H1 (cell line): ENCODE results near the gene H2AZ2. TPM values are rescaled to one million over a fixed set of nuclear protein-coding genes. Genes with fewer than 3 reads are reported as not detected.

Source experiments
- CTCF ChIA-PET: fragments of 300-600 bp; sonication (Branson Sonifier 250); formaldehyde crosslinking; loops from one replicate; lab custom pipeline; 2021; ENCODE audit not compliant: partially characterized antibody; lab: Charles Lee
- POLR2A ChIA-PET: fragments of 300-600 bp; sonication (Branson Sonifier 250); formaldehyde crosslinking; loops from one replicate; lab custom pipeline; 2021; ENCODE audit warnings: inconsistent platforms; ENCODE audit not compliant: partially characterized antibody; lab: Charles Lee
- DNase-seq, 2 experiments: peaks; one replicate each; pipeline versions ENCODE4 v3.0.0 to v3.0.0-alpha.2; 2010 to 2022; ENCODE audit warnings: low spot score in 2 of 2, low read depth in 1 of 2, mixed read lengths in 1 of 2
- FAIRE-seq: peaks from 2 replicates; lab custom pipeline; 2011; peaks lifted over from hg19 to GRCh38; lab: Jason Lieb, UNC
- H2AFZ ChIP-seq: 2 replicates; pipeline ENCODE4 v1.8.1; 2012; ENCODE audit warnings: low read length, inconsistent platforms
- H2AK5ac ChIP-seq: 2 replicates; pipeline ENCODE4 v1.6.1; 2013; ENCODE audit warnings: low read depth, low read length
- H2BK120ac ChIP-seq: replicated peaks from 2 replicates; pipeline ENCODE3; 2013; ENCODE audit warnings: low read depth, low read length, inconsistent platforms
- H2BK12ac ChIP-seq: 2 replicates; pipeline ENCODE4 v1.6.1; 2013; ENCODE audit warnings: low read depth, low read length
- H2BK15ac ChIP-seq: 2 replicates; pipeline ENCODE4 v1.6.1; 2013; ENCODE audit warnings: low read length
- H2BK20ac ChIP-seq: 2 replicates; pipeline ENCODE4 v1.6.1; 2013; ENCODE audit warnings: low read length
- H2BK5ac ChIP-seq: 2 replicates; pipeline ENCODE4 v1.6.1; 2013; ENCODE audit warnings: low read depth, low read length
- H3K14ac ChIP-seq: 2 replicates; pipeline ENCODE4 v1.6.1; 2013; ENCODE audit warnings: inconsistent platforms; ENCODE audit not compliant: insufficient read length
- H3K18ac ChIP-seq: 2 replicates; pipeline ENCODE4 v1.6.1; 2013; ENCODE audit warnings: low read length; ENCODE audit errors: extremely low read depth
- H3K23ac ChIP-seq: 2 replicates; pipeline ENCODE4 v1.6.1; 2013; ENCODE audit warnings: inconsistent platforms; ENCODE audit not compliant: insufficient read length
- H3K23me2 ChIP-seq: 2 replicates; pipeline ENCODE4 v1.6.1; 2013; ENCODE audit warnings: low read depth, low read length
- H3K27ac ChIP-seq: 2 replicates; pipeline ENCODE4 v1.6.1; 2011; ENCODE audit warnings: low read depth, low read length, inconsistent platforms
- H3K27me3 ChIP-seq, 4 experiments: replicated peaks in 1 of 4; 1 replicate in 1 of 4; 2 replicates in 3 of 4; pipeline versions ENCODE4 v1.6.1 to v1.8.1; 2011 to 2013; ENCODE audit warnings: low read length in 3 of 4, mild to moderate bottlenecking in 3 of 4, inconsistent platforms in 2 of 4, mixed read lengths in 2 of 4, moderate library complexity in 1 of 4; ENCODE audit not compliant: control insufficient read depth in 3 of 4, insufficient read depth in 3 of 4; ENCODE audit errors: extremely low read depth in 1 of 4
- H3K36me3 ChIP-seq, 4 experiments: 2 replicates each; pipeline versions ENCODE4 v1.6.1 to v1.8.1; 2011 to 2013; ENCODE audit warnings: mild to moderate bottlenecking in 4 of 4, low read length in 3 of 4, moderate library complexity in 2 of 4, control low read depth in 1 of 4, inconsistent platforms in 1 of 4; ENCODE audit not compliant: insufficient read depth in 4 of 4, control insufficient read depth in 2 of 4
- H3K4ac ChIP-seq: replicated peaks from 2 replicates; pipeline ENCODE3; 2013; ENCODE audit warnings: low read length, low read depth, mixed read lengths, inconsistent platforms; ENCODE audit not compliant: insufficient read length
- H3K4me1 ChIP-seq, 4 experiments: replicated peaks in 1 of 4; 1 replicate in 1 of 4; 2 replicates in 3 of 4; pipeline versions ENCODE4 v1.6.1 to v1.8.1; 2011 to 2013; ENCODE audit warnings: low read length in 3 of 4, inconsistent platforms in 2 of 4, mixed read lengths in 1 of 4; ENCODE audit not compliant: insufficient read depth in 4 of 4, control insufficient read depth in 3 of 4
- H3K4me2 ChIP-seq, 2 experiments: 2 replicates each; pipeline versions ENCODE4 v1.6.1 to v1.8.1; 2011 to 2013; ENCODE audit warnings: low read depth in 2 of 2, low read length in 2 of 2, control low read depth in 1 of 2, inconsistent platforms in 1 of 2, mild to moderate bottlenecking in 1 of 2; ENCODE audit not compliant: insufficient read depth in 1 of 2
- H3K4me3 ChIP-seq, 4 experiments: fragments of 200-600, 300-600 bp in 1 of 4; sonication (generic), shearing (Covaris generic), sonication (Bioruptor Twin) in 1 of 4; 2 replicates each; pipeline versions ENCODE4 v1.5.1 to v1.8.1; 2011 to 2016; ENCODE audit warnings: low read length in 4 of 4, low read depth in 3 of 4, control low read depth in 2 of 4, inconsistent platforms in 2 of 4, mild to moderate bottlenecking in 2 of 4, mixed read lengths in 1 of 4, moderate library complexity in 1 of 4; ENCODE audit not compliant: insufficient read depth in 2 of 4; ENCODE audit errors: extremely low read depth in 1 of 4
- H3K56ac ChIP-seq: replicated peaks from 2 replicates; pipeline ENCODE3; 2013; ENCODE audit warnings: low read depth, mild to moderate bottlenecking, mixed read lengths, low read length, inconsistent platforms; ENCODE audit not compliant: insufficient read length
- H3K79me1 ChIP-seq: 2 replicates; pipeline ENCODE4 v1.6.1; 2013; ENCODE audit warnings: low read depth, low read length, control low read depth
- H3K79me2 ChIP-seq, 2 experiments: 2 replicates each; pipeline versions ENCODE4 v1.6.1 to v1.8.1; 2012 to 2013; ENCODE audit warnings: low read length in 2 of 2, mild to moderate bottlenecking in 2 of 2, inconsistent platforms in 1 of 2; ENCODE audit not compliant: insufficient read depth in 2 of 2, control insufficient read depth in 1 of 2
- H3K9ac ChIP-seq, 4 experiments: replicated peaks in 1 of 4; 1 replicate in 1 of 4; 2 replicates in 3 of 4; pipeline versions ENCODE4 v1.6.1 to v1.8.1; 2011 to 2013; ENCODE audit warnings: low read depth in 3 of 4, low read length in 3 of 4, control low read depth in 2 of 4, mild to moderate bottlenecking in 2 of 4, moderate library complexity in 2 of 4, inconsistent platforms in 1 of 4; ENCODE audit errors: extremely low read depth in 1 of 4
- H3K9me3 ChIP-seq, 2 experiments: 2 replicates each; pipeline versions ENCODE4 v1.6.1 to v1.8.1; 2012 to 2013; ENCODE audit warnings: mild to moderate bottlenecking in 2 of 2, moderate library complexity in 2 of 2, control low read depth in 1 of 2, inconsistent platforms in 1 of 2, low read depth in 1 of 2, low read length in 1 of 2, mixed read lengths in 1 of 2; ENCODE audit not compliant: insufficient read depth in 2 of 2
- H4K20me1 ChIP-seq, 2 experiments: replicated peaks in 1 of 2; 2 replicates each; pipeline versions ENCODE3 to v1.8.1; 2011 to 2013; ENCODE audit warnings: inconsistent platforms in 2 of 2, low read length in 2 of 2, mild to moderate bottlenecking in 1 of 2; ENCODE audit not compliant: insufficient read depth in 2 of 2, control insufficient read depth in 1 of 2
- H4K5ac ChIP-seq: 2 replicates; pipeline ENCODE4 v1.6.1; 2013; ENCODE audit warnings: low read length, low read depth, mixed read lengths, inconsistent platforms; ENCODE audit not compliant: insufficient read length
- H4K8ac ChIP-seq: 2 replicates; pipeline ENCODE4 v1.8.0; 2013; ENCODE audit warnings: mild to moderate bottlenecking, moderate library complexity, low read length, inconsistent platforms; ENCODE audit not compliant: insufficient read depth; ENCODE audit errors: extremely low read depth
- H4K91ac ChIP-seq: replicated peaks from 2 replicates; pipeline ENCODE3; 2013; ENCODE audit warnings: low read length, mixed read lengths, inconsistent platforms; ENCODE audit not compliant: insufficient read length
- BRCA1 ChIP-seq: IDR thresholded peaks from 2 replicates; pipeline ENCODE4 v1.6.1; 2012; ENCODE audit warnings: low read depth, low read length, improper control_type of control experiment
- CHD2 ChIP-seq: IDR thresholded peaks from 2 replicates; pipeline ENCODE4 v1.6.1; 2012; ENCODE audit warnings: low read length, improper control_type of control experiment
- CREB1 ChIP-seq: IDR thresholded peaks from 2 replicates; pipeline ENCODE4 v1.6.1; 2012; ENCODE audit warnings: inconsistent platforms
- CTBP2 ChIP-seq: IDR thresholded peaks from 2 replicates; pipeline ENCODE4 v1.7.0; 2011; ENCODE audit warnings: borderline replicate concordance, mild to moderate bottlenecking, moderate library complexity, mixed read lengths, low read length; ENCODE audit not compliant: insufficient read depth, insufficient read length
- POLR2AphosphoS5 ChIP-seq: IDR thresholded peaks from 2 replicates; pipeline ENCODE4 v1.6.1; 2011; ENCODE audit warnings: low read depth, low read length
- RBBP5 ChIP-seq: IDR thresholded peaks from 2 replicates; pipeline ENCODE4 v1.7.1; 2012; ENCODE audit warnings: low read depth, mild to moderate bottlenecking, inconsistent platforms, low read length, moderate library complexity, borderline replicate concordance
- TAF1 ChIP-seq: IDR thresholded peaks from 2 replicates; pipeline ENCODE4 v1.6.1; 2011; ENCODE audit warnings: mild to moderate bottlenecking, low read depth, low read length
- WGBS, 2 experiments: shearing (Covaris generic) in 1 of 2; methylation state at CpG; one replicate each; pipeline versions ENCODE4 v1.1.6 to v1.1.7; 2013 to 2015; ENCODE audit warnings: low lambda C conversion rate in 2 of 2, mixed read lengths in 2 of 2, inconsistent platforms in 1 of 2, low coverage in 1 of 2, missing lambda C conversion rate in 1 of 2; ENCODE audit not compliant: insufficient replicate concordance in 2 of 2, insufficient coverage in 1 of 2, insufficient read length in 1 of 2; ENCODE audit errors: extremely low coverage in 1 of 2, missing lambda C conversion rate in 1 of 2; 5-methylcytosine and 5-hydroxymethylcytosine counted together
- polyA plus RNA-seq, 7 experiments: library from polyadenylated mRNA; depleted of rRNA in 3 of 7; stranded (reverse) in 5 of 7; unstranded in 2 of 7; fragments of >200 nt in 5 of 7; fragments of 200-250 nt in 2 of 7; gene quantifications; 1 replicate in 5 of 7; 2 replicates in 1 of 7; 4 replicates in 1 of 7; pipeline versions ENCODE4 v1.2.1 to v1.2.3, GENCODE V29; 2011 to 2013; ENCODE audit warnings: missing spikeins in 2 of 7, mixed read lengths in 2 of 7
- total RNA-seq: library from RNA; stranded (reverse); fragmentation: NEBNext Ultra II Directional; extraction: Animal tissue kit (Norgen Biotek cat#: 25700); gene quantifications from 2 replicates; pipeline ENCODE4 v1.2.1, GENCODE V29; 2021

Gene H2AZ2
- total and polyA plus RNA-seq, 2 of the 8 experiments (the other 6 are each of a cell fraction or from before 2014, with no cell fraction given): 168 to 187 TPM

GRCh38 chr7:44882899-44883298, 35.0 kb upstream of the H2AZ2 start:
- Histone ChIP-seq H3K79me1 (peaks cover 9% of the 10 kb centered on the region; the same call in 1 of the 2 replicates), H3K4me1 (peaks cover 1 to 11% (median 5%) of the 10 kb centered on the region in 4 experiments; a peak in 5 of 7 replicates), H3K27me3 (no peaks in the 10 kb centered on the region), H2BK120ac (no peak overlapping the region), H2BK5ac (no peak overlapping the region), H3K36me3 (peaks cover 0 to 21% (median 2%) of the 10 kb centered on the region in 4 experiments; a peak in 3 of 8 replicates), H2AFZ (no peak overlapping the region), H3K18ac (no peak overlapping the region), H4K8ac (no peak overlapping the region), H3K9me3 (no peaks in the 10 kb centered on the region), H3K23me2 (peaks cover 5% of the 10 kb centered on the region; the same call in 1 of the 2 replicates), H4K91ac (no peak overlapping the region), H3K27ac (no peak overlapping the region), H3K23ac (no peak overlapping the region), H2BK15ac (no peak overlapping the region), H3K56ac (no peak overlapping the region), H4K5ac (no peak overlapping the region), H2BK12ac (no peak overlapping the region), H3K4me2 (peak overlapping the region; percentile 55 to 91; a peak in 2 of 4 replicates), H3K79me2 (peaks cover 15 to 54% of the 10 kb centered on the region in 2 experiments), H3K9ac (no peak overlapping the region; a peak in 1 of 7 replicates), H4K20me1 (peaks cover 2 to 11% of the 10 kb centered on the region in 2 experiments), H3K14ac (no peak overlapping the region), H2BK20ac (no peak overlapping the region), H3K4me3 (peak overlapping the region in 1 of 4 experiments; percentile 84; a peak in 2 of 8 replicates), H3K4ac (no peak overlapping the region), H2AK5ac (no peak overlapping the region)
- TF ChIP-seq CREB1 (no peak), TAF1 (no peak), CHD2 (no peak), RBBP5 (no peak), BRCA1 (no peak), CTBP2 (no peak), POLR2AphosphoS5 (0 out of 2 replicates have a peak, but pooled peaks have one; percentile 11)
- ChIA-PET POLR2A (interaction anchor here (0.5 to 2.6 kb wide), 7 partner anchors 10 to 850 kb away, joined by 3 to 13 read pairs (median 3); no protein-coding TSS in a partner anchor), CTCF (interaction anchor here (1.5 to 1.7 kb wide), 2 partner anchors 10 to 20 kb away, joined by 4 to 7 read pairs; no protein-coding TSS in a partner anchor)
- WGBS, 2 experiments: 94% methylated on average over 3 of the region's 3 CpGs; no CpG with 5 or more reads in 1 of the 2 experiments
- DNase-seq (no peak), FAIRE-seq (no peak)
